Measurements from ENCODE around the gene LILRA6.
A peak's percentile ranks its signal among the peaks of the same experiment; 100 is the strongest.
"Not testable (repeated sequence)": the region's sequence is repeated elsewhere in the genome, so short reads cannot be mapped to it uniquely, and the experiment has no call there.

Gene LILRA6

GRCh38 chr19:54242646-54243045 is at the start of gene LILRA6:
TSS of gene LILRA6 (minus strand) at chr19:54242790.
- DNase-seq, result not testable (repeated sequence)

- DNase-seq, result not testable (repeated sequence)
These were observed 46.6 kb upstream of the LILRA6 start for GRCh38 chr19:54289160-54289559.

- DNase-seq, result no peak
These were observed 44.9 kb upstream of the LILRA6 start for GRCh38 chr19:54287456-54287855.

- DNase-seq, result not testable (repeated sequence)
These were observed 43.7 kb upstream of the LILRA6 start for GRCh38 chr19:54286283-54286682.

- DNase-seq, result peak; percentile 51
These were observed 43.0 kb upstream of the LILRA6 start for GRCh38 chr19:54285427-54286056.

GRCh38 chr19:54282686-54283470 is 40.3 kb upstream of the LILRA6 start:
- DNase-seq, result peak; percentile 29

- DNase-seq, result not testable (repeated sequence)
These were observed 39.1 kb upstream of the LILRA6 start for GRCh38 chr19:54281729-54282075.

- no peak for DNase-seq
These were observed 38.6 kb upstream of the LILRA6 start, which contains the start of gene LILRB2 for GRCh38 chr19:54281007-54281728. TSS of gene LILRB2 (minus strand) at chr19:54281110. CDS start at chr19:54280496, 614 bp downstream.

- not testable (repeated sequence) for DNase-seq
These were observed 37.9 kb upstream of the LILRA6 start for GRCh38 chr19:54280441-54280840.

- DNase-seq, result not testable (repeated sequence)
These were observed 37.4 kb upstream of the LILRA6 start for GRCh38 chr19:54280025-54280424.

- no peak for DNase-seq
These were observed 36.9 kb upstream of the LILRA6 start for GRCh38 chr19:54279406-54279962.

- not testable (repeated sequence) for DNase-seq
These were observed 36.1 kb upstream of the LILRA6 start for GRCh38 chr19:54278571-54279195.

GRCh38 chr19:54278056-54278455 is 35.5 kb upstream of the LILRA6 start:
- not testable (repeated sequence) for DNase-seq

GRCh38 chr19:54277111-54277615 is 34.6 kb upstream of the LILRA6 start:
- peak; percentile 35 for DNase-seq

GRCh38 chr19:54275951-54276350 is 33.4 kb upstream of the LILRA6 start:
- no peak for DNase-seq

- DNase-seq, result peak; percentile 36
These were observed 31.9 kb upstream of the LILRA6 start for GRCh38 chr19:54274516-54274915.

GRCh38 chr19:54273821-54274220 is 31.2 kb upstream of the LILRA6 start:
- peak; percentile 35 for DNase-seq

- peak; percentile 23 for DNase-seq
These were observed 29.6 kb upstream of the LILRA6 start for GRCh38 chr19:54272181-54272580.

- DNase-seq, result not testable (repeated sequence)
These were observed 29.0 kb upstream of the LILRA6 start for GRCh38 chr19:54271587-54271986.

- DNase-seq, result peak; percentile 28
These were observed 28.5 kb upstream of the LILRA6 start for GRCh38 chr19:54271106-54271505.

- no peak for DNase-seq
These were observed 26.3 kb upstream of the LILRA6 start for GRCh38 chr19:54268936-54269335.

- peak; percentile 88 for DNase-seq
These were observed 23.5 kb upstream of the LILRA6 start for GRCh38 chr19:54266133-54266532.

- DNase-seq, result no peak
These were observed 19.9 kb upstream of the LILRA6 start for GRCh38 chr19:54262470-54262869.
